ENCODE data around the gene SMG9.
A peak's percentile ranks its signal among the peaks of the same experiment; 100 is the strongest.

SMG9 gene

GRCh38 chr19:43711751-43712355, 42.9 kb downstream of the SMG9 start:
- no peaks in the 10 kb centered on the region for H3K36me3 ChIP-seq (ENCODE audit: control insufficient read depth, insufficient read depth, low read length)
- H3K4me3 ChIP-seq (ENCODE audit: insufficient read depth, low read depth, low read length, poor library complexity, severe bottlenecking) = no peak overlapping the region
- DNase-seq = no peak
- no peak overlapping the region for H3K27ac ChIP-seq (ENCODE audit: insufficient read depth, low read length, poor library complexity, severe bottlenecking)
- peaks cover 5% of the 10 kb centered on the region for H3K27me3 ChIP-seq (replicated peaks; ENCODE audit: control insufficient read depth, insufficient read depth, low read length, poor library complexity, severe bottlenecking)
- H3K4me1 ChIP-seq (ENCODE audit: control insufficient read depth, insufficient read depth, low read length, poor library complexity, severe bottlenecking) = no peaks in the 10 kb centered on the region
- peaks cover 5% of the 10 kb centered on the region for H3K9me3 ChIP-seq (ENCODE audit: control insufficient read depth, low read length)

- H3K27ac ChIP-seq (ENCODE audit: insufficient read depth, low read length, poor library complexity, severe bottlenecking) = no peak overlapping the region
- no peaks in the 10 kb centered on the region for H3K4me1 ChIP-seq (ENCODE audit: control insufficient read depth, insufficient read depth, low read length, poor library complexity, severe bottlenecking)
- H3K9me3 ChIP-seq (ENCODE audit: control insufficient read depth, low read length) = peaks cover 5% of the 10 kb centered on the region
- no peak overlapping the region for H3K4me3 ChIP-seq (ENCODE audit: insufficient read depth, low read depth, low read length, poor library complexity, severe bottlenecking)
- H3K27me3 ChIP-seq (replicated peaks; ENCODE audit: control insufficient read depth, insufficient read depth, low read length, poor library complexity, severe bottlenecking) = peaks cover 5% of the 10 kb centered on the region
- DNase-seq = no peak
- no peaks in the 10 kb centered on the region for H3K36me3 ChIP-seq (ENCODE audit: control insufficient read depth, insufficient read depth, low read length)
Observed at GRCh38 chr19:43708716-43709115, 46.0 kb downstream of the SMG9 start.

- peaks cover 5% of the 10 kb centered on the region for H3K9me3 ChIP-seq (ENCODE audit: control insufficient read depth, low read length)
- no peak overlapping the region for H3K27ac ChIP-seq (ENCODE audit: insufficient read depth, low read length, poor library complexity, severe bottlenecking)
- no peak overlapping the region for H3K4me3 ChIP-seq (ENCODE audit: insufficient read depth, low read depth, low read length, poor library complexity, severe bottlenecking)
- no peaks in the 10 kb centered on the region for H3K27me3 ChIP-seq (replicated peaks; ENCODE audit: control insufficient read depth, insufficient read depth, low read length, poor library complexity, severe bottlenecking)
- no peak for DNase-seq
- no peaks in the 10 kb centered on the region for H3K36me3 ChIP-seq (ENCODE audit: control insufficient read depth, insufficient read depth, low read length)
- no peaks in the 10 kb centered on the region for H3K4me1 ChIP-seq (ENCODE audit: control insufficient read depth, insufficient read depth, low read length, poor library complexity, severe bottlenecking)
Observed at GRCh38 chr19:43707158-43707712, 47.5 kb downstream of the SMG9 start.

GRCh38 chr19:43705729-43706128, 49.0 kb downstream of the SMG9 start:
- peaks cover 5% of the 10 kb centered on the region for H3K9me3 ChIP-seq (ENCODE audit: control insufficient read depth, low read length)
- no peak for DNase-seq
- H3K27ac ChIP-seq (ENCODE audit: insufficient read depth, low read length, poor library complexity, severe bottlenecking) = no peak overlapping the region
- no peaks in the 10 kb centered on the region for H3K36me3 ChIP-seq (ENCODE audit: control insufficient read depth, insufficient read depth, low read length)
- H3K27me3 ChIP-seq (replicated peaks; ENCODE audit: control insufficient read depth, insufficient read depth, low read length, poor library complexity, severe bottlenecking) = no peaks in the 10 kb centered on the region
- H3K4me1 ChIP-seq (ENCODE audit: control insufficient read depth, insufficient read depth, low read length, poor library complexity, severe bottlenecking) = no peaks in the 10 kb centered on the region
- no peak overlapping the region for H3K4me3 ChIP-seq (ENCODE audit: insufficient read depth, low read depth, low read length, poor library complexity, severe bottlenecking)

- no peak for DNase-seq
- no peaks in the 10 kb centered on the region for H3K36me3 ChIP-seq (ENCODE audit: control insufficient read depth, insufficient read depth, low read length)
- peaks cover 5% of the 10 kb centered on the region for H3K9me3 ChIP-seq (ENCODE audit: control insufficient read depth, low read length)
- no peaks in the 10 kb centered on the region for H3K27me3 ChIP-seq (replicated peaks; ENCODE audit: control insufficient read depth, insufficient read depth, low read length, poor library complexity, severe bottlenecking)
- no peak overlapping the region for H3K4me3 ChIP-seq (ENCODE audit: insufficient read depth, low read depth, low read length, poor library complexity, severe bottlenecking)
- no peak overlapping the region for H3K27ac ChIP-seq (ENCODE audit: insufficient read depth, low read length, poor library complexity, severe bottlenecking)
- no peaks in the 10 kb centered on the region for H3K4me1 ChIP-seq (ENCODE audit: control insufficient read depth, insufficient read depth, low read length, poor library complexity, severe bottlenecking)
Observed at GRCh38 chr19:43704002-43704705, 50.6 kb downstream of the SMG9 start.

- no peak for DNase-seq
- H3K4me3 ChIP-seq (ENCODE audit: insufficient read depth, low read depth, low read length, poor library complexity, severe bottlenecking) = peak overlapping the region; percentile 27
- H3K27me3 ChIP-seq (replicated peaks; ENCODE audit: control insufficient read depth, insufficient read depth, low read length, poor library complexity, severe bottlenecking) = no peaks in the 10 kb centered on the region
- no peaks in the 10 kb centered on the region for H3K4me1 ChIP-seq (ENCODE audit: control insufficient read depth, insufficient read depth, low read length, poor library complexity, severe bottlenecking)
- peak overlapping the region; percentile 63 for H3K27ac ChIP-seq (ENCODE audit: insufficient read depth, low read length, poor library complexity, severe bottlenecking)
- peaks cover 5% of the 10 kb centered on the region for H3K9me3 ChIP-seq (ENCODE audit: control insufficient read depth, low read length)
- no peaks in the 10 kb centered on the region for H3K36me3 ChIP-seq (ENCODE audit: control insufficient read depth, insufficient read depth, low read length)
Observed at GRCh38 chr19:43700395-43701000, 54.3 kb downstream of the SMG9 start.

- H3K4me3 ChIP-seq (ENCODE audit: insufficient read depth, low read depth, low read length, poor library complexity, severe bottlenecking) = no peak overlapping the region
- H3K9me3 ChIP-seq (ENCODE audit: control insufficient read depth, low read length) = peaks cover 5% of the 10 kb centered on the region
- H3K27ac ChIP-seq (ENCODE audit: insufficient read depth, low read length, poor library complexity, severe bottlenecking) = no peak overlapping the region
- H3K36me3 ChIP-seq (ENCODE audit: control insufficient read depth, insufficient read depth, low read length) = no peaks in the 10 kb centered on the region
- DNase-seq = no peak
- no peaks in the 10 kb centered on the region for H3K27me3 ChIP-seq (replicated peaks; ENCODE audit: control insufficient read depth, insufficient read depth, low read length, poor library complexity, severe bottlenecking)
- no peaks in the 10 kb centered on the region for H3K4me1 ChIP-seq (ENCODE audit: control insufficient read depth, insufficient read depth, low read length, poor library complexity, severe bottlenecking)
Observed at GRCh38 chr19:43699506-43700394, 55.0 kb downstream of the SMG9 start.

GRCh38 chr19:43697295-43697694, 57.5 kb downstream of the SMG9 start:
- H3K4me1 ChIP-seq (ENCODE audit: control insufficient read depth, insufficient read depth, low read length, poor library complexity, severe bottlenecking) = no peaks in the 10 kb centered on the region
- no peaks in the 10 kb centered on the region for H3K27me3 ChIP-seq (replicated peaks; ENCODE audit: control insufficient read depth, insufficient read depth, low read length, poor library complexity, severe bottlenecking)
- DNase-seq = no peak
- H3K4me3 ChIP-seq (ENCODE audit: insufficient read depth, low read depth, low read length, poor library complexity, severe bottlenecking) = no peak overlapping the region
- H3K9me3 ChIP-seq (ENCODE audit: control insufficient read depth, low read length) = peaks cover 9% of the 10 kb centered on the region
- H3K36me3 ChIP-seq (ENCODE audit: control insufficient read depth, insufficient read depth, low read length) = no peaks in the 10 kb centered on the region
- H3K27ac ChIP-seq (ENCODE audit: insufficient read depth, low read length, poor library complexity, severe bottlenecking) = no peak overlapping the region

GRCh38 chr19:43695985-43696704, 58.6 kb downstream of the SMG9 start:
- DNase-seq = no peak
- Histone ChIP-seq H3K9me3 (ENCODE audit: control insufficient read depth, low read length) (peaks cover 17% of the 10 kb centered on the region), H3K27me3 (replicated peaks; ENCODE audit: control insufficient read depth, insufficient read depth, low read length, poor library complexity, severe bottlenecking) (no peaks in the 10 kb centered on the region), H3K36me3 (ENCODE audit: control insufficient read depth, insufficient read depth, low read length) (no peaks in the 10 kb centered on the region), H3K4me3 (ENCODE audit: insufficient read depth, low read depth, low read length, poor library complexity, severe bottlenecking) (no peak overlapping the region), H3K27ac (ENCODE audit: insufficient read depth, low read length, poor library complexity, severe bottlenecking) (no peak overlapping the region), H3K4me1 (ENCODE audit: control insufficient read depth, insufficient read depth, low read length, poor library complexity, severe bottlenecking) (no peaks in the 10 kb centered on the region)
